ENCODE data around the gene PIK3IP1. TPM values are rescaled to one million over a fixed set of nuclear protein-coding genes. Genes with fewer than 3 reads are reported as not detected.

The PIK3IP1 gene
- total and polyA plus RNA-seq, 2 experiments from 2014 or later, result 22.2 to 22.4 TPM

DNA sequence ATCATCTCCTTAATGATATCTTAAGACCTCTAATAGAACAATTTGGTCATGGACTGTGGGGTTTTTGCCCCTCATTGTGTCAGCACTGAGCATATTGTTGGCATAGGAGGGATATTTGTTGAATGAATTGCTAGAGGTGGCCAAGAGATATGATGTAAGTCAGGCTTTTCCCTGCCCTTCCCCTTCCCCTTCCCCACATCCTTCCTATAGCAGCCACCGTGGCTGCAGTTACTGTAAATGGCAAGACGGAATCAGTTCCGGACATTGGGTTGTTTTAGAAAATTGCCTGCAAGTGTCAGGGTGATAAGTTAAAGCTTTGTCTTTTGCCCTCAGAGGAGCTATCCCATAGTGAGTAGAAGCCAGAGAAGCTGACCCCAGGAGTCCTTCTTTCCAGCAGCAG, 57.2 kb downstream of the PIK3IP1 start:
- Histone ChIP-seq H3K36me3 (replicated peaks; ENCODE audit: insufficient read depth, low read depth) (no peaks in the 10 kb centered on the region), H3K9me2 (replicated peaks; ENCODE audit: insufficient read depth) (no peaks in the 10 kb centered on the region), H3K4me3 (no peak overlapping the region), H2AFZ (no peak overlapping the region), H3K27ac (no peak overlapping the region), H3K79me2 (peaks cover 20% of the 10 kb centered on the region), H3K4me1 (ENCODE audit: insufficient read depth) (peaks cover 19% of the 10 kb centered on the region), H3K4me2 (no peak overlapping the region), H4K20me1 (ENCODE audit: insufficient read depth, poor library complexity, severe bottlenecking) (no peaks in the 10 kb centered on the region), H3K27me3 (no peaks in the 10 kb centered on the region), H3K9me3 (ENCODE audit: low read depth) (no peaks in the 10 kb centered on the region)
- 70% methylated on average over 3 of the region's 3 CpGs for WGBS (ENCODE audit: low lambda C conversion rate, missing lambda C conversion rate)
- TF ChIP-seq EZH2 (IDR thresholded peaks at IDR 0.05; ENCODE audit: borderline replicate concordance) (no peak), EZH2phosphoT487 (IDR thresholded peaks at IDR 0.05; ENCODE audit: low read depth, severe bottlenecking, unreplicated experiment) (no peak)
- TF ChIP-seq, protein P1, sequence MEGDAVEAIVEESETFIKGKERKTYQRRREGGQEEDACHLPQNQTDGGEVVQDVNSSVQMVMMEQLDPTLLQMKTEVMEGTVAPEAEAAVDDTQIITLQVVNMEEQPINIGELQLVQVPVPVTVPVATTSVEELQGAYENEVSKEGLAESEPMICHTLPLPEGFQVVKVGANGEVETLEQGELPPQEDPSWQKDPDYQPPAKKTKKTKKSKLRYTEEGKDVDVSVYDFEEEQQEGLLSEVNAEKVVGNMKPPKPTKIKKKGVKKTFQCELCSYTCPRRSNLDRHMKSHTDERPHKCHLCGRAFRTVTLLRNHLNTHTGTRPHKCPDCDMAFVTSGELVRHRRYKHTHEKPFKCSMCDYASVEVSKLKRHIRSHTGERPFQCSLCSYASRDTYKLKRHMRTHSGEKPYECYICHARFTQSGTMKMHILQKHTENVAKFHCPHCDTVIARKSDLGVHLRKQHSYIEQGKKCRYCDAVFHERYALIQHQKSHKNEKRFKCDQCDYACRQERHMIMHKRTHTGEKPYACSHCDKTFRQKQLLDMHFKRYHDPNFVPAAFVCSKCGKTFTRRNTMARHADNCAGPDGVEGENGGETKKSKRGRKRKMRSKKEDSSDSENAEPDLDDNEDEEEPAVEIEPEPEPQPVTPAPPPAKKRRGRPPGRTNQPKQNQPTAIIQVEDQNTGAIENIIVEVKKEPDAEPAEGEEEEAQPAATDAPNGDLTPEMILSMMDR (IDR thresholded peaks at IDR 0.05; ENCODE audit: poor library complexity), result no peak
- DNase-seq (ENCODE audit: low spot score), result no peak

DNA sequence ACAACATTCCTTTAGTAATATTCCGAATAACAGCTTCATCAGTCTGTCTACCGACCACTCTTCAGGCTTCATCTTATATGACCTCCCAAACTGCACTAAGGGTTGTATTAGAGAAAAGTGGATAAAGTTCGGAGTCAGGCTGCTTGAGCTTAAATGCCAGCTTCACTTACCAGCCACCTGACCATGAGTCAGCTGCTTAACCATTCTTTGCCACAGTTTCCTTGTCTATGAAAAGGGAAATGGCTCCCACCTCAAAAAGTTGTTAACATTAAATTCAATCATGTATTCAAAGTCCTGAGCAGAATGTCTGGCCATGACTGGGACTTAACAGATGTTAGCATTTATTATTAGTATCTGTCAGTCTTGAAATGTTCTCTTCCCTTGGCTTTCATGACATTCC, 59.3 kb downstream of the PIK3IP1 start:
- H3K9me2 ChIP-seq (replicated peaks; ENCODE audit: insufficient read depth), result no peaks in the 10 kb centered on the region
- no peak overlapping the region for H3K27ac ChIP-seq
- no peak overlapping the region for H3K4me3 ChIP-seq
- peaks cover 18% of the 10 kb centered on the region for H3K4me1 ChIP-seq (ENCODE audit: insufficient read depth)
- no peaks in the 10 kb centered on the region for H3K36me3 ChIP-seq (replicated peaks; ENCODE audit: insufficient read depth, low read depth)
- no peaks in the 10 kb centered on the region for H4K20me1 ChIP-seq (ENCODE audit: insufficient read depth, poor library complexity, severe bottlenecking)
- DNase-seq (ENCODE audit: low spot score), result no peak
- no peaks in the 10 kb centered on the region for H3K27me3 ChIP-seq
- no peak overlapping the region for H3K4me2 ChIP-seq
- TF ChIP-seq EZH2 (IDR thresholded peaks at IDR 0.05; ENCODE audit: borderline replicate concordance), result no peak
- TF ChIP-seq, protein P1 (IDR thresholded peaks at IDR 0.05; ENCODE audit: poor library complexity), result no peak
- no peak for TF ChIP-seq EZH2phosphoT487 (IDR thresholded peaks at IDR 0.05; ENCODE audit: low read depth, severe bottlenecking, unreplicated experiment)
- 92% methylated on average over 3 of the region's 3 CpGs for WGBS (ENCODE audit: low lambda C conversion rate, missing lambda C conversion rate)
- H3K79me2 ChIP-seq, result peaks cover 27% of the 10 kb centered on the region
- H2AFZ ChIP-seq, result no peak overlapping the region
- H3K9me3 ChIP-seq (ENCODE audit: low read depth), result no peaks in the 10 kb centered on the region

Small RNA genes within 50 kb of the gene (small RNA-seq; reads per million reads assigned to genes)
- not detected for gene RNA5SP496

Other genes starting within 250 kb of the PIK3IP1 start
- 43.0 and 64.7 TPM in 2 replicates for gene SMTN, start 211.2 kb downstream of the PIK3IP1 start, total RNA-seq
- gene SMTN, start 211.2 kb downstream of the PIK3IP1 start, polyA plus RNA-seq, result 88.7 and 112 TPM in 2 replicates
- 130 and 156 TPM in 2 replicates for gene SELENOM, start 184.9 kb downstream of the PIK3IP1 start, total RNA-seq
- 240 and 307 TPM in 2 replicates for gene SELENOM, start 184.9 kb downstream of the PIK3IP1 start, polyA plus RNA-seq
- 3.4 and 3.5 TPM in 2 replicates for gene INPP5J, start 169.5 kb downstream of the PIK3IP1 start, total RNA-seq
- gene INPP5J, start 169.5 kb downstream of the PIK3IP1 start, polyA plus RNA-seq, result 5.6 and 6.1 TPM in 2 replicates
- gene PLA2G3, start 152.0 kb downstream of the PIK3IP1 start, total RNA-seq, result 0.04 and 0.10 TPM in 2 replicates
- 0.33 and 0.52 TPM in 2 replicates for gene PLA2G3, start 152.0 kb downstream of the PIK3IP1 start, polyA plus RNA-seq
- 48.0 and 49.3 TPM in 2 replicates for gene RNF185, start 132.3 kb downstream of the PIK3IP1 start, total RNA-seq
- gene RNF185, start 132.3 kb downstream of the PIK3IP1 start, polyA plus RNA-seq, result 43.2 and 46.5 TPM in 2 replicates
- 33.0 and 45.9 TPM in 2 replicates for gene LIMK2, start 80.2 kb downstream of the PIK3IP1 start, total RNA-seq
- 49.9 and 52.6 TPM in 2 replicates for gene LIMK2, start 80.2 kb downstream of the PIK3IP1 start, polyA plus RNA-seq
- gene PATZ1, start 53.9 kb upstream of the PIK3IP1 start, total RNA-seq, result 20.3 and 25.1 TPM in 2 replicates
- gene PATZ1, start 53.9 kb upstream of the PIK3IP1 start, polyA plus RNA-seq, result 18.2 and 23.8 TPM in 2 replicates
- 52.2 and 55.2 TPM in 2 replicates for gene DRG1, start 107.1 kb upstream of the PIK3IP1 start, total RNA-seq
- 66.4 and 71.0 TPM in 2 replicates for gene DRG1, start 107.1 kb upstream of the PIK3IP1 start, polyA plus RNA-seq
- 6.9 and 9.2 TPM in 2 replicates for gene EIF4ENIF1, start 197.4 kb upstream of the PIK3IP1 start, total RNA-seq
- gene EIF4ENIF1, start 197.4 kb upstream of the PIK3IP1 start, polyA plus RNA-seq, result 13.3 and 15.1 TPM in 2 replicates
- 14.2 and 16.1 TPM in 2 replicates for gene SFI1, start 204.0 kb upstream of the PIK3IP1 start, total RNA-seq
- gene SFI1, start 204.0 kb upstream of the PIK3IP1 start, polyA plus RNA-seq, result 23.3 and 26.8 TPM in 2 replicates

Measured in hepatocyte (in vitro differentiated cells).